SU-DHL-6 (cell line): Measurements from ENCODE around the gene HADH.

Experiments
- H2AFZ ChIP-seq: fragments of 200-600 bp; sonication (generic); 2 replicates; pipeline ENCODE4 v1.6.1; 2014; ENCODE audit warnings: low read depth, mild to moderate bottlenecking, moderate library complexity, mixed read lengths, antibody characterized with exemption, low read length; ENCODE audit not compliant: severe bottlenecking
- H3F3A ChIP-seq: fragments of 200-600 bp; shearing (Covaris generic); 2 replicates; pipeline ENCODE4 v1.6.0; 2016; ENCODE audit warnings: antibody characterized with exemption, mild to moderate bottlenecking; ENCODE audit not compliant: insufficient read depth
- H3K27ac ChIP-seq: fragments of 200-600 bp; sonication (generic); 2 replicates; pipeline ENCODE4 v1.5.1; 2016; ENCODE audit warnings: low read depth, mild to moderate bottlenecking, low read length, moderate library complexity, mixed read lengths
- H3K27me3 ChIP-seq: fragments of 200-600 bp; sonication (generic), shearing (Covaris generic); 2 replicates; pipeline ENCODE4 v1.6.0; 2014; ENCODE audit warnings: mild to moderate bottlenecking, low read length
- H3K36me3 ChIP-seq: fragments of 200-600 bp; sonication (generic); 2 replicates; pipeline ENCODE4 v1.6.1; 2014; ENCODE audit warnings: mild to moderate bottlenecking, low read length, mixed read lengths
- H3K4me2 ChIP-seq: fragments of 300-600, 200-600 bp; shearing (Covaris generic), sonication (generic); 2 replicates; pipeline ENCODE4 v1.6.0; 2014; ENCODE audit warnings: low read length, low read depth, mild to moderate bottlenecking; ENCODE audit not compliant: poor library complexity, severe bottlenecking
- H3K4me3 ChIP-seq: fragments of 200-600 bp; sonication (generic); 2 replicates; pipeline ENCODE4 v1.5.1; 2014; ENCODE audit warnings: antibody characterized with exemption, low read length, mild to moderate bottlenecking, mixed read lengths; ENCODE audit not compliant: insufficient read depth, poor library complexity, severe bottlenecking
- H3K79me2 ChIP-seq: fragments of 200-600 bp; sonication (generic); 2 replicates; pipeline ENCODE4 v1.6.1; 2014; ENCODE audit warnings: mild to moderate bottlenecking, low read length, moderate library complexity; ENCODE audit not compliant: insufficient read depth
- H3K9ac ChIP-seq: fragments of 200-600 bp; sonication (generic); 2 replicates; pipeline ENCODE4 v1.7.0; 2014; ENCODE audit warnings: mild to moderate bottlenecking, low read length
- H3K9me2 ChIP-seq: fragments of 200-600 bp; sonication (generic); replicated peaks from 2 replicates; pipeline ENCODE4 v1.6.1; 2014; ENCODE audit warnings: low read length; ENCODE audit not compliant: insufficient read depth
- H3K9me3 ChIP-seq: fragments of 200-600 bp; sonication (generic); 2 replicates; pipeline ENCODE4 v1.6.1; 2014; ENCODE audit warnings: low read length, mixed read lengths; ENCODE audit not compliant: insufficient read depth
- H4K20me1 ChIP-seq: fragments of 200-600 bp; sonication (generic); 2 replicates; pipeline ENCODE4 v1.6.1; 2014; ENCODE audit warnings: low read depth, mild to moderate bottlenecking, antibody characterized with exemption, low read length, moderate library complexity, mixed read lengths
- CTCF ChIP-seq: fragments of 200-600 bp; sonication (generic); IDR thresholded peaks from one replicate; pipeline ENCODE4 v1.5.1; 2017; ENCODE audit warnings: antibody characterized with exemption, mild to moderate bottlenecking, low read length, moderate library complexity; ENCODE audit not compliant: insufficient read depth, poor library complexity, severe bottlenecking
- EZH2phosphoT487 ChIP-seq: fragments of 200-600 bp; sonication (generic), shearing (Covaris generic); conservative IDR thresholded peaks from 2 replicates; pipeline ENCODE4 v1.6.1; 2018; ENCODE audit warnings: mild to moderate bottlenecking, antibody characterized with exemption, low read length, moderate library complexity, mixed read lengths

HADH gene

DNA sequence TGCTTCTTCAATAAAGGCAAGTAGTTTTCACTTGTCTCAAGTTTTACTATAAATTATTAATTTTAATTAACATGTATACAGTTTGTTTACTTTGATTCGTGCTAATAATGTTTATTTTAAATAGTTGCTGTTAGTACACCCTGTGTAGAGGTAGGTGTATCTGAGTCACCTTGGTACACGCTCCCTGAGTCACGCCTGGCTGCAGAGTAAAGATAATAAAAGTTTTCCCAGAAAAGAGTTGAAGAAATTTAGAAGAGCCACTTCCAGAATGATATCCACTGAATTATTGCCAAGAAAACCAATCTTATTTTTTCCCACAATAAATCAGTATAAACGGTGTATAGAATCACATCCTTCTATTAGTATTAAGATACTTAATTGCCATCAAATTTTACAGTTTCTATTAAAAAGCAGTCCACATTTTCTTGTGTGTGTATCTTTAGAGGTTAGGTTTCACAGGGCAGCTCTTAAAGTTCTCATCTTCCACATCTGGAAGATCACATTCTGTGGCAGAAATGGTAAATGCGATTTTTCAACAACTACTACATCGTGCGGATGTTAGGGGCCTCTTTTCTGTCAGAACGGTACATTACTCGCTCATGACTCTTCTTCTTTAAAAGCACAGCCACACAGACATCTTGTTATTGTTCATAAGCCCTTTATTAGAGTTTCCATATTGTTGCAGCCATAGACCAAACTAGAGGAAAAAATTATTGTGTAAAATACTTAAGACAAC lies 55.4 kb downstream of the HADH start:
- no peaks in the 10 kb centered on the region; the same call in 1 of the 2 replicates for H3F3A ChIP-seq
- no peak overlapping the region for H3K27ac ChIP-seq
- H3K9ac ChIP-seq = no peak overlapping the region

GRCh38 chr4:108045687-108046024 lies 56.0 kb downstream of the HADH start:
- TF ChIP-seq CTCF (no peak), EZH2phosphoT487 (no peak)
- H3K27me3 ChIP-seq = no peaks in the 10 kb centered on the region
- H2AFZ ChIP-seq = no peak overlapping the region
- H3K9ac ChIP-seq = no peak overlapping the region
- H3F3A ChIP-seq = no peaks in the 10 kb centered on the region; the same call in 1 of the 2 replicates
- H3K36me3 ChIP-seq = peaks cover 3% of the 10 kb centered on the region; the same call in 1 of the 2 replicates
- no peaks in the 10 kb centered on the region for H4K20me1 ChIP-seq
- H3K4me2 ChIP-seq = no peak overlapping the region
- no peaks in the 10 kb centered on the region for H3K79me2 ChIP-seq
- H3K9me3 ChIP-seq = no peaks in the 10 kb centered on the region
- no peaks in the 10 kb centered on the region for H3K9me2 ChIP-seq
- no peak overlapping the region for H3K4me3 ChIP-seq
- no peak overlapping the region for H3K27ac ChIP-seq

More for the DNA sequence above, 55.4 kb downstream of the HADH start:
- Histone ChIP-seq H3K9me3 (no peaks in the 10 kb centered on the region), H3K9me2 (no peaks in the 10 kb centered on the region), H3K36me3 (peaks cover 3% of the 10 kb centered on the region; the same call in 1 of the 2 replicates), H3K4me2 (no peak overlapping the region), H3K27me3 (no peaks in the 10 kb centered on the region), H3K4me3 (no peak overlapping the region), H3K79me2 (no peaks in the 10 kb centered on the region), H2AFZ (no peak overlapping the region), H4K20me1 (no peaks in the 10 kb centered on the region)
- TF ChIP-seq CTCF (no peak), EZH2phosphoT487 (no peak)

GRCh38 chr4:108047199-108047598 lies 57.5 kb downstream of the HADH start:
- Histone ChIP-seq H3K9me2 (no peaks in the 10 kb centered on the region), H4K20me1 (no peaks in the 10 kb centered on the region), H3K9me3 (no peaks in the 10 kb centered on the region), H3K9ac (no peak overlapping the region), H3F3A (no peaks in the 10 kb centered on the region; the same call in 1 of the 2 replicates), H3K79me2 (no peaks in the 10 kb centered on the region), H3K36me3 (peaks cover 3% of the 10 kb centered on the region; the same call in 1 of the 2 replicates), H3K27ac (no peak overlapping the region; the same call in 1 of the 2 replicates), H2AFZ (no peak overlapping the region), H3K27me3 (no peaks in the 10 kb centered on the region), H3K4me2 (no peak overlapping the region), H3K4me3 (no peak overlapping the region)
- TF ChIP-seq CTCF = no peak
- TF ChIP-seq EZH2phosphoT487 = no peak
